ENCODE results near the gene TEX13D. TPM values are rescaled to one million over a fixed set of nuclear protein-coding genes. Genes with fewer than 3 reads are reported as not detected.

Gene TEX13D
- total RNA-seq, 1 donor from 2014 or later, result not detected

DNA sequence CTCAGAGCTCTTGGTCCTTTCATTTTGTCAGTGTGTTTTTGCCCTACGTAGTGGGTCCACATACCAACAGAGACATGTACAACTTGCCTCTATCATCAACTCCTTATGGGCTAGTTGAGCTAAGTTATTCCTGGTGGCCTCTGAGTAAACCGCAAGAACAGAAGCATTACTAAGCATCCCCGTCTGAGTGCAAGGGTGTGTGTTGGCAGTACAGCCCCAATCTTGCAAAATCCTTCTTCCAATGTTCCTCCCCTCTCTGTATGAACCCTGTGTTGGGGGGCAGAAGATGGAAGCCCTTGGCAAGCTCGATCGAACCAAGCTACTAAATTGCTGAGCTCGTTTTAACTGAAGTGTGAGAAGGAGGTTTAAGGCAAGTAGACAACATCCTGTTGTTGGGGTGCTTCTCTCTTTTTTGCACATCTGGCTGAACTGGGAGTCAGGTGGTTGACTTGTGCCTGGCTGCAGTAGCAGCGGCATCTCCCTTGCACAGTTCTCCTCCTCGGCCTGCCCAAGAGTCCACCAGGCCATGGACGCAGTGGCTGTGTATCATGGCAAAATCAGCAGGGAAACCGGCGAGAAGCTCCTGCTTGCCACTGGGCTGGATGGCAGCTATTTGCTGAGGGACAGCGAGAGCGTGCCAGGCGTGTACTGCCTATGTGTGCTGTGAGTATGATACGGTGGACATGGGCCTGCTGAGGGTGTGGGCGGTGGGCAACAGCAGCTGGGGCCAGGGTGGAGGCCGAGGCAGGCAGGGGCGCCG lies 13.8 kb downstream of the TEX13D start, which contains the start of gene SH2D1A:
Gene SH2D1A, plus strand, starts transcription at position 447 of the 760 bp plus-strand sequence. Its CDS starts 80 bp downstream, at position 527.
- no peak for DNase-seq (ENCODE audit: low read depth)
- TF ChIP-seq, protein P1, sequence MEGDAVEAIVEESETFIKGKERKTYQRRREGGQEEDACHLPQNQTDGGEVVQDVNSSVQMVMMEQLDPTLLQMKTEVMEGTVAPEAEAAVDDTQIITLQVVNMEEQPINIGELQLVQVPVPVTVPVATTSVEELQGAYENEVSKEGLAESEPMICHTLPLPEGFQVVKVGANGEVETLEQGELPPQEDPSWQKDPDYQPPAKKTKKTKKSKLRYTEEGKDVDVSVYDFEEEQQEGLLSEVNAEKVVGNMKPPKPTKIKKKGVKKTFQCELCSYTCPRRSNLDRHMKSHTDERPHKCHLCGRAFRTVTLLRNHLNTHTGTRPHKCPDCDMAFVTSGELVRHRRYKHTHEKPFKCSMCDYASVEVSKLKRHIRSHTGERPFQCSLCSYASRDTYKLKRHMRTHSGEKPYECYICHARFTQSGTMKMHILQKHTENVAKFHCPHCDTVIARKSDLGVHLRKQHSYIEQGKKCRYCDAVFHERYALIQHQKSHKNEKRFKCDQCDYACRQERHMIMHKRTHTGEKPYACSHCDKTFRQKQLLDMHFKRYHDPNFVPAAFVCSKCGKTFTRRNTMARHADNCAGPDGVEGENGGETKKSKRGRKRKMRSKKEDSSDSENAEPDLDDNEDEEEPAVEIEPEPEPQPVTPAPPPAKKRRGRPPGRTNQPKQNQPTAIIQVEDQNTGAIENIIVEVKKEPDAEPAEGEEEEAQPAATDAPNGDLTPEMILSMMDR (IDR thresholded peaks at IDR 0.05; ENCODE audit: insufficient read depth, low read length, poor library complexity, severe bottlenecking), result no peak

DNA sequence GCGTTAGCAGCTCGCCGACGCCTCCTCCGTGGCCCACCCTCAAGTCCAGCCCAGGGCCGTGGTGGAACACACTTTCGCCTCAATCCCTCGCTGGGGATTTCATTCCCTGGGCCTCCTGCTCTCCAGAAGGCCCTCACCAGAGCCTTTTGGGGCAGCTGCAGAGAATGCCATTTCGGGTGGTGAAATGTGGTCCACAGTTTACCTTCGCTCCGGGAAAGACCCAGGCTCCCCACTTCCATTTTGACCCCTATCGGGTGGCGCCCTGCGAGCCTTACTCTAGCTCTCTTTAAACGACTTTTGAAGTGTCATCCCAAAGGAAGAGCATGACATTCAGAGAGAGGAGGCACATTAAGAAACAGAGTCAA lies 14.4 kb downstream of the TEX13D start:
- no peak for DNase-seq (ENCODE audit: low read depth)
- Histone ChIP-seq H3K27me3 (ENCODE audit: control insufficient read depth, insufficient read depth, low read length) (no peaks in the 10 kb centered on the region), H3K36me3 (ENCODE audit: control insufficient read depth, insufficient read depth, low read length) (no peaks in the 10 kb centered on the region), H3K4me3 (ENCODE audit: low read depth, low read length) (no peak overlapping the region)
- TF ChIP-seq, protein P1 (IDR thresholded peaks at IDR 0.05; ENCODE audit: insufficient read depth, low read length, poor library complexity, severe bottlenecking), result no peak

More for the DNA sequence above, 13.8 kb downstream of the TEX13D start, which contains the start of gene SH2D1A:
- Histone ChIP-seq H3K27me3 (ENCODE audit: control insufficient read depth, insufficient read depth, low read length) (no peaks in the 10 kb centered on the region), H3K36me3 (ENCODE audit: control insufficient read depth, insufficient read depth, low read length) (no peaks in the 10 kb centered on the region), H3K4me3 (ENCODE audit: low read depth, low read length) (no peak within 1 kb of the TSS)

DNA sequence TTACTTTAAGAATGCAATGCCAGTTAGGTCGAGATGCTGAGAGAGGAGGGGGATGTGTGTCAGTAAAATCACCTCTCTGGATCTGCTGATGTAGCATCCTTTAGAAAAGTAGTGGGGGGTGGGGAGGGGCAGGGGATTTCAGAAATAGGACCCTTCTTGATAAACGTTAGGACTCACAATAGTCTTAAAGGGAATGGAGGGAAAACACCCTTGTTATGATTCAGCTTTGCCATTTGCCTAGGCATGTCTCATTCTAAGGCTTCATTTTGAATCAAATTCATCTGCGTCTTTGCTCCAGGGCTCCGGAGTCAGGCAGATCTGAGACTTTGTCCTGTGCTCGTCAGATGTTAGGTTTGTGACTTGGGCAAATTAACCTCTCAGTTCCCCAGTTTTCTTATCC lies 14.8 kb downstream of the TEX13D start:
- TF ChIP-seq, protein P1 (IDR thresholded peaks at IDR 0.05; ENCODE audit: insufficient read depth, low read length, poor library complexity, severe bottlenecking), result no peak
- Histone ChIP-seq H3K27me3 (ENCODE audit: control insufficient read depth, insufficient read depth, low read length) (no peaks in the 10 kb centered on the region), H3K4me3 (ENCODE audit: low read depth, low read length) (no peak overlapping the region), H3K36me3 (ENCODE audit: control insufficient read depth, insufficient read depth, low read length) (no peaks in the 10 kb centered on the region)
- no peak for DNase-seq (ENCODE audit: low read depth)

DNA sequence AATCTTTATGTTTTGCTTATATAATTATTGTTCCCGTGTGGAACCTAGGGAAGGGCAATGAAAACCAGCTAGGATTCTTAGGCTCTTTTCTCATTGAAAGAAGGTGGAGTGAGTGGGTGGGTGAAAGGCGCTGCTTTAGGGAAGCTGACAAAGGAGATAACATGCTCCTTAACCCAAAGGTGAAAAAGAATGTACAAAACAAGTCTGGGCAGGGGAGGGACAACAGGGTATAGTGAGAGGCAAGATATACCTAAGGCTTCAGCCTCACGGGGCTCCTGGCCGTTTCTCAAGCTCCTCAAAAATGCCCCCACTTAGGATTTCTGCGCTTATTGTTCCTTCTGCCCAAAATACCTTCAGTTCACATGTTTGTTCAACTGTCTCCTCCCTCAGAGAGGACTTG lies 15.7 kb downstream of the TEX13D start:
- no peaks in the 10 kb centered on the region for H3K27me3 ChIP-seq (ENCODE audit: control insufficient read depth, insufficient read depth, low read length)
- TF ChIP-seq, protein P1 (IDR thresholded peaks at IDR 0.05; ENCODE audit: insufficient read depth, low read length, poor library complexity, severe bottlenecking), result no peak
- H3K36me3 ChIP-seq (ENCODE audit: control insufficient read depth, insufficient read depth, low read length), result no peaks in the 10 kb centered on the region
- no peak for DNase-seq (ENCODE audit: low read depth)
- H3K4me3 ChIP-seq (ENCODE audit: low read depth, low read length), result no peak overlapping the region

DNA sequence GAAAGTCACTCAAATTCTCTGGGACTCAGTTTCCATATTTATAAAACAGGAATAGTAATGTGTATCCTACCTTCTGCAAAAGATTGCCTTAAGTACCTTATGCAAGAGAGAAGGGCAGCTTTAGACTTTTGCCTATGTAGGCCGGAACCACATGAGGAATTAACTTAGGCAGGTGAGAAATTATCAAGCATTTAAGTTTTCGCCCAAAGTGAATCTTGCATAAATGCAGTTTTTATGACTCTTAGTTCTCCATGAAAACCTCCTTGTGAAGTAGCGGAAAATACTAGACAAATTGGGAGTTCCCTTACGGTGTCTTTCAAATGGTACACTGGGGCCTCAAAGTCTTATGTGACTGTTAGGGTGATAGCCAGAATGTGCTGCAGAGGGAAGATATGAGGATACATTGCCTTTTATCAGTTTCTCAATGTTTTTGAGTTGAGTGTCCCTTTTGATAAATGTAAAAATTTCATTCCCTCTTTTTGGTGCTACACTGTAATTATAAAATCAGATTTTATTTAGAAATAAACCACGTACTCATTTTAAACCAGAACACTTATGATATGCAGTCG lies 16.5 kb downstream of the TEX13D start:
- no peak for DNase-seq (ENCODE audit: low read depth)
- H3K4me3 ChIP-seq (ENCODE audit: low read depth, low read length), result no peak overlapping the region
- H3K36me3 ChIP-seq (ENCODE audit: control insufficient read depth, insufficient read depth, low read length), result no peaks in the 10 kb centered on the region
- no peaks in the 10 kb centered on the region for H3K27me3 ChIP-seq (ENCODE audit: control insufficient read depth, insufficient read depth, low read length)
- TF ChIP-seq, protein P1 (IDR thresholded peaks at IDR 0.05; ENCODE audit: insufficient read depth, low read length, poor library complexity, severe bottlenecking), result no peak
